GM21360 (cell line): ENCODE results near the gene ENTPD6.
"Not testable (repeated sequence)": the region's sequence is repeated elsewhere in the genome, so short reads cannot be mapped to it uniquely, and the experiment has no call there.

Experiments
- ATAC-seq: cut with Tn5 transposase; IDR thresholded peaks from one replicate; pipeline ENCODE4 v1.9.1; 2021; ENCODE audit warnings: mild to moderate bottlenecking, moderate library complexity; ENCODE audit not compliant: unreplicated experiment

ENTPD6 gene

GRCh38 chr20:25252686-25253421 is 57.3 kb downstream of the ENTPD6 start:
- ATAC-seq, result no peak

- no peak for ATAC-seq
Observed at GRCh38 chr20:25253606-25254275, 58.2 kb downstream of the ENTPD6 start.

DNA sequence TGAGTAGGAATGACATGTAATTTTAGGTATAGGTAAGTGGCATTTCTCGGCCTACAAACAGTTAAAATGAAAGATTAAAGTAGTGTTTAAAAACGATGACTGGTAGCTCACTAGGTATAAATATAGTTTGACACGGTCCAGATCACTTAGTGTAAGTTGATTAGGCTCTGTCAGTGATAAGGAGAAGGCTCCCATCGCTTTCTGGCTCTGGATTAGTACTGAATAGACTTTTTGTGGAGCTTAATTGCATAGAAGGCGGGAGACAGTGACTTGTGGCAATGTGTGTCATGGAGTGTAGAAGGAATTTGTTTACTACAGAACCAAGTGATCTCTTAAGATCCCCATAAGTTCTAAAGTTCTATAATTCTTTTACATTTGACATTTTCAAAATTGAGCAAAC is 59.1 kb downstream of the ENTPD6 start:
- no peak for ATAC-seq

- ATAC-seq, result no peak
Observed at GRCh38 chr20:25254986-25255680, 59.6 kb downstream of the ENTPD6 start.

DNA sequence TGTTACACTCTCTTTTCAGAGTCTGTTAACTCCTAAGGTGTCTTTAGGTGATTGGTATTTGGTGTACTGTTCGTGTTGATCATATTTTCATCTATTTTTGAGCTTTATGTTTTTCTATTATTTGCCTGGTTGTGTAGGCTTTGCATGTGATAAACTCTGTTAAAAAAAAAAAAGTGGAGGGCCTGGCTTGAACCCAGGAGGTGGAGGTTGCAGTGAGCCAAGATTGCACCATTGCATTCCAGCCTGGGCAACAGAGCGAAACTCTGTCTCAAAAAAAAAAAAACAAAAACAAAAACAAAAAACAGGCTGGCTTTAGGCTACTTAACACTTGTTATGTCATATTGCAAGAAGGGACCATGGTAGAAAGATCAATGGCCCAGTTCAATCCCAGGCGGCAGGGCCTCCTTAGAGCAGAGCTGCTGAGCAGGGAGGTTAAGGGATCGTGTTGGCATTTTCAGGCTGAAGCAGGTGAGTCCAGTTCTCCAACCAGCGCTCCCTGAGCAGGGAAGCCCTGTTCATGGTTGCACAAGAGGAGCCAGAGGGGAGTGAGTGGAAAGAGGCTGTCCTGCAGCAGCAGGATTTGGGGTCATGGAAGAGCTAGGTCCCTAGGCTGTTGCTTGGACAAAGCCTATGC is 60.8 kb downstream of the ENTPD6 start:
- no peak for ATAC-seq

DNA sequence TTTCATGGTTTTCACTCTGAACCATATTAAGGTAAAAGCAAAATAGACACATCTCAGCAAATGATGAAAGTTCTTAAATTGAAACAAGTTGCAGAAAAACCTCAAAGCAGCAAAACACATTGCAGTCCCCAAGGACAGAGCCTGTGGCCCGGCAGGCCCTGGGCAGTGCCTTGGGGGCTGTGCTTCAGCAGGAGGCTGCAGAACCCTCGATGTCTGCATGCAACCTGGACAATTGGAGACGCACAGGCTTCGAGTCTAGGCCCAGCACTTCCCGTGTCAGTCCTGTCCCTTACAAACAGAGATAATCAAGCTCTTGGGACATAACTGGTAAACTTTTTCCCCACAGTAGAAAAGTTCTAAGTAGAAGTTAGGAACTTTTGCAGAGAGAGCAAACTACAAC is 61.6 kb downstream of the ENTPD6 start:
- ATAC-seq, result no peak

- ATAC-seq, result no peak
Observed at GRCh38 chr20:25257756-25258475, 62.4 kb downstream of the ENTPD6 start.

- no peak for ATAC-seq
Observed at GRCh38 chr20:25258476-25258805, 62.9 kb downstream of the ENTPD6 start.

DNA sequence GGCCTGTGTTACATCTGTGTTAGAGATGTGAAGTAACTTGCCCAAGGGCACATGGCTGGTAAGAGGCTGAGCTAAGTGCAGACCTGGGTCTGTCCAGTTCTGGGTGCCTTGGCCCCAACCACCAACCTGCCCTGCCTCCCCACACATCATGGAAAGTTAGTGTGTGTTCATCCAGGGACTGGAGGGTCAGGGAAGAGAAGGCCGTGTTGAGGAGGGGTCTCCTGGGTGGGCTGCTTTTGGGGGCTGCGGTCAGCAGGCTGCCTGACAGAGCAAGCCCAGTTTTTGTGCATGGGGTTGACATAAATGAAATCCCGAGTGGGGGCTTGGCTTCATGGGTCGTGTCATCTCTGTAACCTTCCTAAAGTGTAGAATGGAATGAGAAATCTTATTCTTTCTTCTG is 63.3 kb downstream of the ENTPD6 start:
- ATAC-seq, result no peak

DNA sequence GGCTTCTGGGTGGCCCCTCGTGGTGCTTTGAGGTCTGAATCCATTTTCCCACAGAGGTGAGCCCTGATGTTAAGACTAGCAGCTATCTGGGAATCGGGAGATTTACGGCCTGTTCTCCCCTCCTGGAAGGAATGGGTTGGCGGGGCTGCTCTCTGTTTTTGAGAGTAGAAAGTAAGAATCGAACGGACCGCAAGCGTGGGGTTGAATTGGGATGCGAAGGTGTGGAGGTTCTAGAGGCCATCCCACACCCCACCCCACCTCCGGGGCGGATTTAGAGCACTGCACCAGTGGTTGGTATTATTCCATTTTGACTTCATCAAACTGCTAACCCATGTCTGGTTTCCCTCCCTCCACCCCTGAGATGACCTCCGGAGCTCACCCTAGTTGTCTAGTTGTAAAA is 63.8 kb downstream of the ENTPD6 start:
- ATAC-seq, result no peak

DNA sequence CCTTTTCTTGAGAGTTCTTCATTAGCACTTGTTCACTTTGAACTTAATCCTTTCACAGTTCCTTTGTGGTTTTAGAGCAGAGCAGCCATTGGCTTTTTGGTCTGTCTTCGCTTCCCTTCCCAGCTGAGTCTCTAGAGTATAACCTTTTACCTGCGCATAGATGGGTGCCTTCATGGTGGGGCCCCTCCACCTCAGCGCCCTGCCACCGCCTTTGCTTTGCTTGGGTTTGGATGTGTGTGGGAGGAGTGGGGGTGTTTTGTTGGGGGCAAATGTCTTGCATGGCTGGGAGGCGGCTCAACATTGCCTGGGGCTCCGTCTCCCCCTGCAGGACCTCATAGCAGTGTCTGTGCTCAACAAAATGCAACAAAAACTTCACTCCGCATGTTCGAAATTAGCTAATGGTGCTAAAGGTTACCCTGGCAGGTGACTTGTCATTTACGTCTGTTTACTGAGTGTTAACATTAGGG is 64.3 kb downstream of the ENTPD6 start:
- no peak for ATAC-seq

DNA sequence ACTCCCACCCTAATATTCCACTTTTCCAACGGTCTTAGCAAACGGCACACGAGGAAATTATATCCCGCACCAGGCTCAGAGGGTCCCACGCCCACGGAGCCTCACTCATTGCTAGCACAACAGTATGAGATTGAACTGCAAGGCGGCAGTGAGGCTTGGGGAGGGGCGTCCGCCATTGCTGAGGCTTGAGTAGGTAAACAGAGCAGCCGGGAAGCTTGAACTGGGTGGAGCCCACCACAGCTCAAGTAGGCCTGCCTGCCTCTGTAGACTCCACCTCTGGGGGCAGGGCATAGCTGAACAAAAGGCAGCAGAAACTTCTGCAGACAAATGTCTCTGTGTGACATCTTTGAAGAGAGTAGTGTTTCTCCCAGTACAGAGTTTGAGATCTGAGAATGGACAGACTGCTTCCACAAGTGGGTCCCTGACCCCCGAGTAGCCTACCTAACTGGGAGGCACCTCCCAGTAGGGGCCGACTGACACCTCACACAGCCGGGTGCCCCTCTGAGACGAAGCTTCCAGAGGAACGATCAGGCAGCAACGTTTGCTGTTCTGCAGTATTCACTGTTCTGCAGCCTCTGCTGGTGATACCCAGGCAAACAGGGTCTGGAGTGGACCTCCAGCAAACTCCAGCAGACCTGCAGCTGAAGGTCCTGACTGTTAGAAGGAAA is 65.4 kb downstream of the ENTPD6 start:
- ATAC-seq, result not testable (repeated sequence)

DNA sequence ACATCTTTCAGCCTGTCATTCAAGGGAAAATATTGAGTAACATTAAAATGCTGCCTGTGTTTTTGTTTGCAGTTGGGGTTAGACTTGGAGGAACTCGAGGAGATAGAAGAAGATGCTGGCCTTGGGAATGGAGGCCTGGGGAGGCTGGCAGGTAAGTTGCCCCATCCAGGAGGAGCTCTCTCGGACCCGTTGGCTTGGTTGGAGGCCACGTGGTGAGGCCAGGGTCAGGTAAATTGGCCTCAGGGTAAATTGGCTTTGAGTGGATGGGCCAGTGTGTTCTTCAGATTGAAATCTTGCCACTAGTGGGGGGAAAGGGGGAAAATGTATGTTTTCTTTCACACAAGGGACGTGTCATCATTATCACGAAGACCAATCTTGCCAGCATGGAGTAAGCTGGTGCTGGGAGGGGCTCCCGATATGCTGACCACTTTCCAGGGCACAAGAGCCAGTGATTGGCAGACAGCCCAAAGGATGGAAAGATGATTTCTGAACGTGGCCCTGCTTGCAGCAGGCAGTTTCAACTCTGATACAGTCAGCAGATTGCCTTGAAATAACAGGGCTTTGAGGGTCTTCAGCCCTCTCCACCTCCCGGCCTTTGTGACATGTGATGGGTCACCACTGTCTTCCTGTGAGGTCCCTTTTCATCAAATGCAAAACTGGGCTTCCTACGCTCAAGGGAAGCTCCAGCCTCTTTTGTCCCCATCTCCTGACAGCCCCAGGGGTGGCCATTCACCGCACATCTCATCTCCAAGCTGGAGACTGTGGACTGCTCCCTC is 73.7 kb downstream of the ENTPD6 start:
- ATAC-seq, result no peak

- ATAC-seq, result no peak
Observed at GRCh38 chr20:25269833-25270170, 74.3 kb downstream of the ENTPD6 start.

DNA sequence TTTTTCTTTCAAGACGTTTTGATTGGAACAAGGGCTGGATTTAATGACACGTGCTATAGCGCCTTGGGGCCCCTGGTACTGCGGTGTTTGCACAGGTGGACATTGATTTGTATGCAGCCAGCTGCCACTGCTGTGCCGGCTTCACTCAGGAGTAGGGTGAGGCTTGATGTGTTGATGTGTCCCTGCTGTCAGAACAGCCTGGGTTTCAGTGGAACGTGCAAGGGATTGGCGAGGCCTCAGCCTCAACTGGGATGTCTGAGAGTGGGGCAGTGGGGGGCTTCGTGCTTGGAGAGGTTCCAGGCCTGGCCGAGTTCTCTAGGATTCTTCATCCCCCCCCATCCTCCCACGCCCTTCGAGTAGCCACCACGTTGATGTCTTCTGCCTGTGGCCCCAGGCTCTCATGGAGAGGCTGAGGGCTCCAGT is 75.3 kb downstream of the ENTPD6 start:
- no peak for ATAC-seq

- no peak for ATAC-seq
Observed at GRCh38 chr20:25271486-25272222, 76.1 kb downstream of the ENTPD6 start.

GRCh38 chr20:25272223-25273000 is 76.9 kb downstream of the ENTPD6 start:
- no peak for ATAC-seq

- ATAC-seq, result no peak
Observed at GRCh38 chr20:25273046-25273445, 77.5 kb downstream of the ENTPD6 start.
